OCI-LY7 (cell line): ENCODE measurements around the gene AREG.

Experiments used
- CTCF ChIP-seq: fragments of 200-600 bp; sonication (generic); conservative IDR thresholded peaks from 2 replicates; pipeline ENCODE4 v1.5.1; 2014; ENCODE audit warnings: mild to moderate bottlenecking, antibody characterized with exemption, low read length, moderate library complexity, mixed read lengths
- EZH2phosphoT487 ChIP-seq: fragments of 200-600 bp; sonication (generic); IDR thresholded peaks from 2 replicates; pipeline ENCODE4 v1.6.1; 2018; ENCODE audit warnings: low read depth, borderline replicate concordance, mild to moderate bottlenecking, mixed run types, antibody characterized with exemption, low read length, moderate library complexity, mixed read lengths

- TF ChIP-seq CTCF (no peak), EZH2phosphoT487 (no peak)
Measured at GRCh38 chr4:74501579-74501978, 56.6 kb downstream of the AREG start.
